Endothelial cell of umbilical vein (primary cell): ENCODE measurements around the gene ZNF639. TPM values are rescaled to one million over a fixed set of nuclear protein-coding genes. Genes with fewer than 3 reads are reported as not detected.
A peak's percentile ranks its signal among the peaks of the same experiment; 100 is the strongest.

Experiments used
- BruUV-seq: library from RNA; stranded (reverse); fragments of 400-500 nt; replicated peaks from 2 replicates; lab custom pipeline; 2021; lab: Mats Ljungman, UMichigan
- CTCF ChIA-PET: fragments of 300-600, 350-600 bp; sonication (Branson Sonifier 250); formaldehyde crosslinking; loops from one replicate; lab custom pipeline; 2021; ENCODE audit warnings: antibody characterized with exemption, inconsistent platforms; lab: Charles Lee
- POLR2A ChIA-PET: fragments of 300-600, 350-600 bp; sonication (Branson Sonifier 250); formaldehyde crosslinking; loops from one replicate; lab custom pipeline; 2021; ENCODE audit warnings: antibody characterized with exemption, inconsistent platforms; lab: Charles Lee
- DNase-seq: peaks from one replicate; pipeline ENCODE4 v3.0.0-alpha.2; 2011; ENCODE audit warnings: low read depth, low spot score
- FAIRE-seq: peaks from 2 replicates; lab custom pipeline; 2011; peaks lifted over from hg19 to GRCh38; lab: Jason Lieb, UNC
- H2AFZ ChIP-seq: 2 replicates; pipeline ENCODE4 v1.6.0; 2012; ENCODE audit warnings: low read depth, low read length, control low read depth, inconsistent platforms
- H3K27ac ChIP-seq: 2 replicates; pipeline ENCODE4 v1.5.1; 2011; ENCODE audit warnings: low read depth, mild to moderate bottlenecking, control low read depth, low read length, moderate library complexity; ENCODE audit not compliant: insufficient read depth
- H3K27me3 ChIP-seq, 2 experiments: 2 replicates each; pipeline versions ENCODE4 v1.6.0 to v1.6.1; 2011; ENCODE audit warnings: low read length in 2 of 2, mixed read lengths in 1 of 2; ENCODE audit not compliant: control insufficient read depth in 2 of 2, insufficient read depth in 2 of 2
- H3K36me3 ChIP-seq, 2 experiments: 2 replicates in 1 of 2; 3 replicates in 1 of 2; pipeline ENCODE4 v1.5.1; 2011; ENCODE audit warnings: low read length in 2 of 2, mild to moderate bottlenecking in 1 of 2, moderate library complexity in 1 of 2; ENCODE audit not compliant: control insufficient read depth in 2 of 2, insufficient read depth in 2 of 2; ENCODE audit errors: extremely low read depth in 1 of 2
- H3K4me1 ChIP-seq: 3 replicates; pipeline ENCODE4 v1.5.1; 2011; ENCODE audit warnings: mild to moderate bottlenecking, low read length; ENCODE audit not compliant: control insufficient read depth, insufficient read depth; ENCODE audit errors: extremely low read depth
- H3K4me2 ChIP-seq: 2 replicates; pipeline ENCODE4 v1.6.1; 2011; ENCODE audit warnings: low read length, control low read depth, mixed read lengths; ENCODE audit not compliant: insufficient read depth
- H3K4me3 ChIP-seq, 3 experiments: fragments of 200-600 bp in 1 of 3; sonication (generic), shearing (Covaris generic) in 1 of 3; replicated peaks in 1 of 3; 2 replicates each; pipeline ENCODE4 v1.5.1; 2011 to 2016; ENCODE audit warnings: control low read depth in 3 of 3, low read length in 3 of 3, mild to moderate bottlenecking in 2 of 3, inconsistent platforms in 1 of 3, low read depth in 1 of 3, moderate library complexity in 1 of 3; ENCODE audit not compliant: insufficient read depth in 1 of 3
- H3K79me2 ChIP-seq: 2 replicates; pipeline ENCODE4 v1.6.0; 2012; ENCODE audit warnings: low read length, inconsistent platforms; ENCODE audit not compliant: control insufficient read depth, insufficient read depth
- H3K9ac ChIP-seq: replicated peaks from 2 replicates; pipeline ENCODE3; 2011; ENCODE audit warnings: low read length, control low read depth; ENCODE audit not compliant: insufficient read depth; ENCODE audit errors: extremely low read depth
- H3K9me1 ChIP-seq: replicated peaks from 3 replicates; pipeline ENCODE4 v1.6.0; 2011; ENCODE audit warnings: mild to moderate bottlenecking, low read length; ENCODE audit not compliant: control insufficient read depth, insufficient read depth; ENCODE audit errors: extremely low read depth
- H3K9me3 ChIP-seq: replicated peaks from 2 replicates; pipeline ENCODE4 v1.5.1; 2012; ENCODE audit warnings: low read length, inconsistent platforms; ENCODE audit not compliant: control insufficient read depth, insufficient read depth
- H4K20me1 ChIP-seq: replicated peaks from 2 replicates; pipeline ENCODE3; 2011; ENCODE audit warnings: mild to moderate bottlenecking, low read length; ENCODE audit not compliant: control insufficient read depth, insufficient read depth; ENCODE audit errors: extremely low read depth
- EZH2 ChIP-seq: IDR thresholded peaks from 2 replicates; pipeline ENCODE4 v1.6.1; 2012; ENCODE audit warnings: borderline replicate concordance, low read depth, mild to moderate bottlenecking, moderate library complexity, low read length, inconsistent platforms; ENCODE audit not compliant: severe bottlenecking
- FOS ChIP-seq: IDR thresholded peaks from 2 replicates; pipeline ENCODE4 v1.6.1; 2011; ENCODE audit warnings: mild to moderate bottlenecking, low read length, moderate library complexity, borderline replicate concordance; ENCODE audit not compliant: insufficient read depth
- GATA2 ChIP-seq: IDR thresholded peaks from 2 replicates; pipeline ENCODE4 v1.7.0; 2011; ENCODE audit warnings: low read depth, mild to moderate bottlenecking, moderate library complexity, mixed read lengths, low read length; ENCODE audit not compliant: insufficient read length, insufficient read depth
- JUN ChIP-seq: IDR thresholded peaks from 2 replicates; pipeline ENCODE4 v1.6.1; 2011; ENCODE audit warnings: borderline replicate concordance, low read depth; ENCODE audit not compliant: insufficient read length, insufficient read depth
- MAX ChIP-seq: IDR thresholded peaks from 2 replicates; pipeline ENCODE4 v1.6.1; 2011; ENCODE audit not compliant: insufficient read depth, insufficient read length
- MYC ChIP-seq: IDR thresholded peaks from one replicate; pipeline ENCODE4 v1.6.1; 2011; ENCODE audit warnings: mild to moderate bottlenecking, low read depth, low read length
- POLR2A ChIP-seq: IDR thresholded peaks from 2 replicates; pipeline ENCODE4 v1.6.1; 2012; ENCODE audit warnings: low read depth, mild to moderate bottlenecking, control low read depth, low read length
- POLR2AphosphoS5 ChIP-seq: IDR thresholded peaks from 2 replicates; pipeline ENCODE4 v1.6.1; 2012; ENCODE audit warnings: low read depth, mild to moderate bottlenecking, control low read depth, low read length, moderate library complexity; ENCODE audit not compliant: insufficient read depth
- dilution Hi-C: fragments of 300-500 bp; cut with MboI; formaldehyde crosslinking; loops from one replicate; pipeline ENCODE4 v1.15.0; 2019; ENCODE audit warnings: low sequenced_read_pairs; ENCODE audit not compliant: extremely low pct_ligation_motif_present
- intact Hi-C: fragments of 100-400 bp; cut with micrococcal nuclease; formaldehyde crosslinking; loops from one replicate; pipeline ENCODE4 v1.10.0; 2022
- polyA plus RNA-seq, 4 experiments: library from polyadenylated mRNA; depleted of rRNA in 3 of 4; stranded (reverse) in 3 of 4; unstranded in 1 of 4; fragments of >200 nt; gene quantifications; 2 replicates each; pipeline versions ENCODE4 v1.2.1 to v1.2.3, GENCODE V29; 2011 to 2012; ENCODE audit warnings: missing spikeins in 1 of 4
- total RNA-seq: library from RNA; stranded (reverse); gene quantifications from 2 replicates; pipeline ENCODE4 v1.2.3, GENCODE V29; 2021
- TF ChIP-seq, protein P1 (sequence below), 2 donors: IDR thresholded peaks; 1 replicate in 1 of 2; 2 replicates in 1 of 2; pipeline ENCODE4 v1.5.1; 2011; ENCODE audit warnings: low read length in 2 of 2, mild to moderate bottlenecking in 2 of 2, moderate library complexity in 2 of 2, control low read depth in 1 of 2, inconsistent platforms in 1 of 2, low read depth in 1 of 2; ENCODE audit not compliant: insufficient read depth in 1 of 2; ENCODE audit errors: extremely low read depth in 1 of 2

The ZNF639 gene
- total and polyA plus RNA-seq, 2 donors (not counting 3 experiments of a cell fraction or from before 2014, with no cell fraction given) = 8.0 to 30.5 TPM

- FAIRE-seq = peak; percentile 15
Observed at GRCh38 chr3:179336345-179336929, 13.6 kb downstream of the ZNF639 start.

More at GRCh38 chr3:179336345-179336929, 13.6 kb downstream of the ZNF639 start:
- TF ChIP-seq POLR2AphosphoS5 = no peak
- TF ChIP-seq JUN = no peak
- no peak for TF ChIP-seq GATA2
- TF ChIP-seq MYC = no peak
- no peak for TF ChIP-seq POLR2A
- TF ChIP-seq, protein P1, sequence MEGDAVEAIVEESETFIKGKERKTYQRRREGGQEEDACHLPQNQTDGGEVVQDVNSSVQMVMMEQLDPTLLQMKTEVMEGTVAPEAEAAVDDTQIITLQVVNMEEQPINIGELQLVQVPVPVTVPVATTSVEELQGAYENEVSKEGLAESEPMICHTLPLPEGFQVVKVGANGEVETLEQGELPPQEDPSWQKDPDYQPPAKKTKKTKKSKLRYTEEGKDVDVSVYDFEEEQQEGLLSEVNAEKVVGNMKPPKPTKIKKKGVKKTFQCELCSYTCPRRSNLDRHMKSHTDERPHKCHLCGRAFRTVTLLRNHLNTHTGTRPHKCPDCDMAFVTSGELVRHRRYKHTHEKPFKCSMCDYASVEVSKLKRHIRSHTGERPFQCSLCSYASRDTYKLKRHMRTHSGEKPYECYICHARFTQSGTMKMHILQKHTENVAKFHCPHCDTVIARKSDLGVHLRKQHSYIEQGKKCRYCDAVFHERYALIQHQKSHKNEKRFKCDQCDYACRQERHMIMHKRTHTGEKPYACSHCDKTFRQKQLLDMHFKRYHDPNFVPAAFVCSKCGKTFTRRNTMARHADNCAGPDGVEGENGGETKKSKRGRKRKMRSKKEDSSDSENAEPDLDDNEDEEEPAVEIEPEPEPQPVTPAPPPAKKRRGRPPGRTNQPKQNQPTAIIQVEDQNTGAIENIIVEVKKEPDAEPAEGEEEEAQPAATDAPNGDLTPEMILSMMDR (IDR thresholded peaks at IDR 0.05; ENCODE audit: extremely low read depth in 1 of 2, insufficient read depth in 1 of 2, low read depth in 1 of 2, low read length in 2 of 2) = no peak
- no peak for TF ChIP-seq EZH2
- TF ChIP-seq MAX = no peak
- no peak for TF ChIP-seq FOS
- Histone ChIP-seq H3K27me3 (no peaks in the 10 kb centered on the region), H3K4me3 (no peak overlapping the region), H3K9ac (no peak overlapping the region), H3K79me2 (peaks cover 8% of the 10 kb centered on the region), H2AFZ (no peak overlapping the region), H3K27ac (no peak overlapping the region), H3K4me2 (no peak overlapping the region), H3K36me3 (peaks cover 12 to 22% of the 10 kb centered on the region in 2 experiments), H4K20me1 (no peaks in the 10 kb centered on the region), H3K9me3 (no peaks in the 10 kb centered on the region), H3K9me1 (no peaks in the 10 kb centered on the region), H3K4me1 (no peaks in the 10 kb centered on the region)
- CTCF ChIA-PET = interaction anchor here (1.2 to 1.7 kb wide), 2 partner anchors 10 to 25 kb away, joined by 3 to 6 read pairs; no protein-coding TSS in a partner anchor
- dilution Hi-C loops = no loop called here
- intact Hi-C loops = no loop called here
- BruUV-seq = no TSS peak
- POLR2A ChIA-PET = no interaction called here
- DNase-seq = no peak
